HepG2 (cell line): ENCODE data around the gene FRK. TPM values are rescaled to one million over a fixed set of nuclear protein-coding genes. Genes with fewer than 3 reads are reported as not detected.

ENCODE experiments used
- ATF7 ChIP-seq, 2 experiments: fragments of 450-650 bp in 1 of 2; sonication (generic) in 1 of 2; formaldehyde crosslinking in 1 of 2; IDR thresholded peaks; 2 replicates each; pipeline versions ENCODE4 v1.4.0 to v1.6.1; 2016 to 2020; ENCODE audit warnings: antibody characterized with exemption in 1 of 2, mild to moderate bottlenecking in 1 of 2, missing genetic modification reagents in 1 of 2
- CEBPG ChIP-seq: IDR thresholded peaks from 2 replicates; pipeline ENCODE4 v1.6.1; 2016
- MAFF ChIP-seq: IDR thresholded peaks from 2 replicates; pipeline ENCODE4 v1.6.1; 2011; ENCODE audit warnings: low read depth, low read length, improper control_type of control experiment
- ONECUT2 ChIP-seq: sonication (generic); formaldehyde crosslinking; IDR thresholded peaks from 2 replicates; pipeline ENCODE4 v1.4.0; 2020; ENCODE audit warnings: missing genetic modification reagents
- RARG ChIP-seq: sonication (generic); formaldehyde crosslinking; IDR thresholded peaks from 2 replicates; pipeline ENCODE4 v1.4.0; 2020; ENCODE audit warnings: low read depth, mild to moderate bottlenecking, missing genetic modification reagents
- RBM39 ChIP-seq: fragments of 200-400 bp; formaldehyde crosslinking; IDR thresholded peaks from one replicate; pipeline ENCODE4 v1.6.1; 2018; ENCODE audit warnings: antibody characterized with exemption, mild to moderate bottlenecking, low read depth, low read length; ENCODE audit not compliant: poor library complexity, severe bottlenecking
- REL ChIP-seq: sonication (generic); formaldehyde crosslinking; conservative IDR thresholded peaks from 2 replicates; pipeline ENCODE4 v1.8.0; 2022; ENCODE audit warnings: mild to moderate bottlenecking, missing genetic modification reagents, moderate library complexity
- SALL2 ChIP-seq: sonication (generic); formaldehyde crosslinking; IDR thresholded peaks from 2 replicates; pipeline ENCODE4 v1.8.1; 2023; ENCODE audit warnings: mild to moderate bottlenecking, missing genetic modification reagents, inconsistent platforms
- TBX3 ChIP-seq: fragments of 450-650 bp; IDR thresholded peaks from 2 replicates; pipeline ENCODE4 v1.6.1; 2017; ENCODE audit warnings: antibody characterized with exemption, mild to moderate bottlenecking, inconsistent platforms, borderline replicate concordance
- TCF7L2 ChIP-seq: IDR thresholded peaks from 2 replicates; pipeline ENCODE4 v1.6.1; 2011; ENCODE audit warnings: mild to moderate bottlenecking, low read depth, low read length, moderate library complexity
- ZNF33B ChIP-seq: sonication (generic); formaldehyde crosslinking; IDR thresholded peaks from 2 replicates; pipeline ENCODE4 v1.5.1; 2020; ENCODE audit warnings: mild to moderate bottlenecking, missing genetic modification reagents
- ZNF670 ChIP-seq: sonication (generic); formaldehyde crosslinking; IDR thresholded peaks from 2 replicates; pipeline ENCODE4 v1.8.0; 2022; ENCODE audit warnings: mild to moderate bottlenecking, missing genetic modification reagents, borderline replicate concordance
- ZNF788 ChIP-seq: sonication (generic); formaldehyde crosslinking; IDR thresholded peaks from 2 replicates; pipeline ENCODE4 v1.5.0; 2020; ENCODE audit warnings: mild to moderate bottlenecking, missing genetic modification reagents, borderline replicate concordance
- polyA plus RNA-seq, 8 experiments: library from polyadenylated mRNA; depleted of rRNA in 3 of 8; stranded (reverse) in 7 of 8; unstranded in 1 of 8; fragments of >200 nt; fragmentation: Illumina TruSeq in 4 of 8; extraction: Trizol in 4 of 8; gene quantifications; 2 replicates each; pipeline versions ENCODE4 v1.2.1 to v1.2.3, GENCODE V29; 2011 to 2016; ENCODE audit warnings: low read depth in 4 of 8, missing spikeins in 1 of 8, mixed read lengths in 1 of 8; ENCODE audit not compliant: insufficient read depth in 1 of 8
- total RNA-seq, 5 experiments: library from RNA; depleted of rRNA; stranded (reverse); fragments of >200 nt; fragmentation: Illumina TruSeq; extraction: Trizol; gene quantifications; 2 replicates each; pipeline ENCODE4 v1.2.3, GENCODE V29; 2016; ENCODE audit warnings: low read depth in 1 of 5
- TF ChIP-seq, protein P1 (sequence below): sonication (generic); formaldehyde crosslinking; IDR thresholded peaks from 2 replicates; pipeline ENCODE4 v1.4.0; 2020; ENCODE audit warnings: missing genetic modification reagents, mild to moderate bottlenecking, borderline replicate concordance
- TF ChIP-seq, protein P2 (sequence below): sonication (generic); formaldehyde crosslinking; IDR thresholded peaks from one replicate; pipeline ENCODE4 v1.5.1; 2020; ENCODE audit warnings: mild to moderate bottlenecking, missing genetic modification reagents; ENCODE audit errors: not compliant biosample characterization
- TF ChIP-seq, protein P3 (sequence below): sonication (generic); IDR thresholded peaks from 2 replicates; pipeline ENCODE4 v1.6.1; 2016; ENCODE audit warnings: low read depth, borderline replicate concordance

The FRK gene
- total and polyA plus RNA-seq, 2 of the 13 experiments (the other 11 are each of a cell fraction or from before 2014, with no cell fraction given): 1.3 to 2.9 TPM

DNA sequence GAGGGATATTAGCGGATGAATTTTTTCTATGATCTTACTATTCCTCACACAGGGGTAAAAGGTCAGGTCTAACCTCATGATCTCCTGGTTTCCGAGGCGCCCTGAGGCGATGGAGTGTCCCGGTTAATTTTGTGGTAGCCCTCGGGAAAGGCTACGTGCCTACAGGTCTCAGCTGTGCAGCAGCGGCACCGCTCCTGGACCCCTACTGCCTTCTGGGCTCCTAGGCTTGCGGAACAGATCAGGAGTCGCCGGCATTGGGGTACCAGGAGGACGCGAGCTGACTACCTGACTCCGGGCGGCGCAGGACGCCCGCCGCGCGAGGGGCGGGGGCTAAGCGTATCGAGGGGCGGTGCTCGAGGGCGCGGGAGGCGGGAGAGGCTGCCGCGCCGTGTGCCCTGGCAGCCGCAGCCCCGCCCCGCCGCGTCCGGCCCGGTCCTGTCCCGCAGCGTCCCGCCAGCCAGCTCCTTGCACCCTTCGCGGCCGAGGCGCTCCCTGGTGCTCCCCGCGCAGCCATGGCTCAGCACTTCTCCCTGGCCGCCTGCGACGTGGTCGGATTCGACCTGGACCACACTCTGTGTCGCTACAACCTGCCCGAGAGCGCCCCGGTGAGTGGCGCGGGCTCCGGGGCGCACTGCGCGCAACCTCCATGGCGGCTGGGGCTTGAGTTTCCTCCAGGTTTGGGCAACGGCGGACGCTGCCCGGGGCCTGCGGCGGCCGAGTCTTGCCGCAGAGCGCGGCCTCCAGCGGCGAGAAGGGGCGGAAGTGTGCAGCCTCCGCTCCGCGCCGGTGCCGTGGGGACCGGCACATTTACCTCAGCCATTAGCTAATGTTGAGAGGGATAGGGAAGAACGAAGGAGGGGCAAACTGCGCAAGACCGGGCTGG, 40.0 kb upstream of the FRK start, which contains the start of gene NT5DC1 (continued):
- TF ChIP-seq, protein P1, sequence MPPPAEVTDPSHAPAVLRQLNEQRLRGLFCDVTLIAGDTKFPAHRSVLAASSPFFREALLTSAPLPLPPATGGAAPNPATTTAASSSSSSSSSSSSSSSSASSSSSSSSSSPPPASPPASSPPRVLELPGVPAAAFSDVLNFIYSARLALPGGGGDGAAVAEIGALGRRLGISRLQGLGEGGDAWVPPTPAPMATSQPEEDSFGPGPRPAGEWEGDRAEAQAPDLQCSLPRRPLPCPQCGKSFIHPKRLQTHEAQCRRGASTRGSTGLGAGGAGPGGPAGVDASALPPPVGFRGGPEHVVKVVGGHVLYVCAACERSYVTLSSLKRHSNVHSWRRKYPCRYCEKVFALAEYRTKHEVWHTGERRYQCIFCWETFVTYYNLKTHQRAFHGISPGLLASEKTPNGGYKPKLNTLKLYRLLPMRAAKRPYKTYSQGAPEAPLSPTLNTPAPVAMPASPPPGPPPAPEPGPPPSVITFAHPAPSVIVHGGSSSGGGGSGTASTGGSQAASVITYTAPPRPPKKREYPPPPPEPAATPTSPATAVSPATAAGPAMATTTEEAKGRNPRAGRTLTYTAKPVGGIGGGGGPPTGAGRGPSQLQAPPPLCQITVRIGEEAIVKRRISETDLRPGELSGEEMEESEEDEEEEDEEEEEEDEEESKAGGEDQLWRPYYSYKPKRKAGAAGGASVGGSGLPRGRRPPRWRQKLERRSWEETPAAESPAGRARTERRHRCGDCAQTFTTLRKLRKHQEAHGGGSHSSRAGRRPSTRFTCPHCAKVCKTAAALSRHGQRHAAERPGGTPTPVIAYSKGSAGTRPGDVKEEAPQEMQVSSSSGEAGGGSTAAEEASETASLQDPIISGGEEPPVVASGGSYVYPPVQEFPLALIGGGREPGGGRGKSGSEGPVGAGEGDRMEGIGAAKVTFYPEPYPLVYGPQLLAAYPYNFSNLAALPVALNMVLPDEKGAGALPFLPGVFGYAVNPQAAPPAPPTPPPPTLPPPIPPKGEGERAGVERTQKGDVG (CRISPR knock-in tag): peak; percentile 76
- TF ChIP-seq ATF7 (IDR thresholded peaks at IDR 0.05) (no peak), ATF7 (CRISPR knock-in tag; IDR thresholded peaks at IDR 0.05) (no peak), RBM39 (peak; percentile 96), CEBPG (CRISPR knock-in tag) (peak; percentile 60), ZNF33B (CRISPR knock-in tag) (peak; percentile 99), SALL2 (peak; percentile 99), TCF7L2 (no peak), RARG (CRISPR knock-in tag) (peak; percentile 72; the same call in 1 of the 2 replicates), ZNF670 (CRISPR knock-in tag) (peak; percentile 88), REL (CRISPR knock-in tag) (0 out of 2 replicates have a peak, but pooled peaks have one; percentile 57), ONECUT2 (CRISPR knock-in tag) (no peak), TBX3 (no peak), ZNF788 (CRISPR knock-in tag) (peak; percentile 85; the same call in 1 of the 2 replicates), MAFF (no peak)
- TF ChIP-seq, protein P2, sequence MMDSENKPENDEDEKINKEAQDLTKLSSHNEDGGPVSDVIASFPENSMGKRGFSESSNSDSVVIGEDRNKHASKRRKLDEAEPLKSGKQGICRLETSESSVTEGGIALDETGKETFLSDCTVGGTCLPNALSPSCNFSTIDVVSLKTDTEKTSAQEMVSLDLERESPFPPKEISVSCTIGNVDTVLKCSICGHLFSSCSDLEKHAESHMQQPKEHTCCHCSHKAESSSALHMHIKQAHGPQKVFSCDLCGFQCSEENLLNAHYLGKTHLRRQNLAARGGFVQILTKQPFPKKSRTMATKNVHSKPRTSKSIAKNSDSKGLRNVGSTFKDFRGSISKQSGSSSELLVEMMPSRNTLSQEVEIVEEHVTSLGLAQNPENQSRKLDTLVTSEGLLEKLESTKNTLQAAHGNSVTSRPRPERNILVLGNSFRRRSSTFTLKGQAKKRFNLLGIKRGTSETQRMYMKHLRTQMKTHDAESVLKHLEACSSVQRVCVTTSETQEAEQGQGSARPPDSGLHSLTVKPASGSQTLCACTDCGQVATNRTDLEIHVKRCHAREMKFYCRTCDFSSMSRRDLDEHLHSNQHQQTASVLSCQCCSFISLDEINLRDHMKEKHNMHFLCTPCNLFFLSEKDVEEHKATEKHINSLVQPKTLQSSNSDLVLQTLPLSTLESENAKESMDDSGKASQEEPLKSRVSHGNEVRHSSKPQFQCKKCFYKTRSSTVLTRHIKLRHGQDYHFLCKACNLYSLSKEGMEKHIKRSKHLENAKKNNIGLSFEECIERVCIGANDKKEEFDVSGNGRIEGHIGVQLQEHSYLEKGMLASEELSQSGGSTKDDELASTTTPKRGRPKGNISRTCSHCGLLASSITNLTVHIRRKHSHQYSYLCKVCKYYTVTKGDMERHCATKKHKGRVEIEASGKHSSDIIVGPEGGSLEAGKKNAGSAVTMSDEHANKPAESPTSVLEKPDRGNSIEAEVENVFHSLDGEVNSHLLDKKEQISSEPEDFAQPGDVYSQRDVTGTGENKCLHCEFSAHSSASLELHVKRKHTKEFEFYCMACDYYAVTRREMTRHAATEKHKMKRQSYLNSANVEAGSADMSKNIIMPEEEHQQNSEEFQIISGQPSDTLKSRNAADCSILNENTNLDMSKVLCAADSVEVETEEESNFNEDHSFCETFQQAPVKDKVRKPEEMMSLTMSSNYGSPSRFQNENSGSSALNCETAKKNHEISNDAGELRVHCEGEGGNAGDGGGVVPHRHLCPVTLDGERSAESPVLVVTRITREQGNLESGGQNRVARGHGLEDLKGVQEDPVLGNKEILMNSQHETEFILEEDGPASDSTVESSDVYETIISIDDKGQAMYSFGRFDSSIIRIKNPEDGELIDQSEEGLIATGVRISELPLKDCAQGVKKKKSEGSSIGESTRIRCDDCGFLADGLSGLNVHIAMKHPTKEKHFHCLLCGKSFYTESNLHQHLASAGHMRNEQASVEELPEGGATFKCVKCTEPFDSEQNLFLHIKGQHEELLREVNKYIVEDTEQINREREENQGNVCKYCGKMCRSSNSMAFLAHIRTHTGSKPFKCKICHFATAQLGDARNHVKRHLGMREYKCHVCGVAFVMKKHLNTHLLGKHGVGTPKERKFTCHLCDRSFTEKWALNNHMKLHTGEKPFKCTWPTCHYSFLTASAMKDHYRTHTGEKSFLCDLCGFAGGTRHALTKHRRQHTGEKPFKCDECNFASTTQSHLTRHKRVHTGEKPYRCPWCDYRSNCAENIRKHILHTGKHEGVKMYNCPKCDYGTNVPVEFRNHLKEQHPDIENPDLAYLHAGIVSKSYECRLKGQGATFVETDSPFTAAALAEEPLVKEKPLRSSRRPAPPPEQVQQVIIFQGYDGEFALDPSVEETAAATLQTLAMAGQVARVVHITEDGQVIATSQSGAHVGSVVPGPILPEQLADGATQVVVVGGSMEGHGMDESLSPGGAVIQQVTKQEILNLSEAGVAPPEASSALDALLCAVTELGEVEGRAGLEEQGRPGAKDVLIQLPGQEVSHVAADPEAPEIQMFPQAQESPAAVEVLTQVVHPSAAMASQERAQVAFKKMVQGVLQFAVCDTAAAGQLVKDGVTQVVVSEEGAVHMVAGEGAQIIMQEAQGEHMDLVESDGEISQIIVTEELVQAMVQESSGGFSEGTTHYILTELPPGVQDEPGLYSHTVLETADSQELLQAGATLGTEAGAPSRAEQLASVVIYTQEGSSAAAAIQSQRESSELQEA: peak; percentile 96
- TF ChIP-seq, protein P3, sequence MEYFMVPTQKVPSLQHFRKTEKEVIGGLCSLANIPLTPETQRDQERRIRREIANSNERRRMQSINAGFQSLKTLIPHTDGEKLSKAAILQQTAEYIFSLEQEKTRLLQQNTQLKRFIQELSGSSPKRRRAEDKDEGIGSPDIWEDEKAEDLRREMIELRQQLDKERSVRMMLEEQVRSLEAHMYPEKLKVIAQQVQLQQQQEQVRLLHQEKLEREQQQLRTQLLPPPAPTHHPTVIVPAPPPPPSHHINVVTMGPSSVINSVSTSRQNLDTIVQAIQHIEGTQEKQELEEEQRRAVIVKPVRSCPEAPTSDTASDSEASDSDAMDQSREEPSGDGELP: no peak
